KMS-11 (cell line): ENCODE data around the gene NUTF2.

Experiments used
- H2AFZ ChIP-seq: fragments of 200-600 bp; sonication (generic); 2 replicates; pipeline ENCODE4 v1.6.1; 2016; ENCODE audit warnings: antibody characterized with exemption, mixed run types, low read depth
- H3K27ac ChIP-seq: fragments of 200-600 bp; sonication (generic); 2 replicates; pipeline ENCODE4 v1.6.1; 2016; ENCODE audit warnings: mild to moderate bottlenecking, mixed run types
- H3K27me3 ChIP-seq: fragments of 200-600 bp; sonication (generic); 2 replicates; pipeline ENCODE4 v1.6.1; 2017; ENCODE audit warnings: mild to moderate bottlenecking, low read depth, mixed run types, moderate library complexity; ENCODE audit not compliant: insufficient read depth
- H3K36me3 ChIP-seq: fragments of 200-600 bp; sonication (generic); 2 replicates; pipeline ENCODE4 v1.6.1; 2017; ENCODE audit warnings: mild to moderate bottlenecking, mixed run types; ENCODE audit not compliant: insufficient read depth
- H3K4me1 ChIP-seq: fragments of 200-600 bp; sonication (generic); 2 replicates; pipeline ENCODE4 v1.6.1; 2016; ENCODE audit warnings: mild to moderate bottlenecking, low read depth, mixed run types; ENCODE audit not compliant: poor library complexity, severe bottlenecking
- H3K4me2 ChIP-seq: fragments of 200-600 bp; sonication (generic); 2 replicates; pipeline ENCODE4 v1.7.0; 2016; ENCODE audit warnings: mild to moderate bottlenecking, mixed run types
- H3K4me3 ChIP-seq: fragments of 200-600 bp; sonication (generic); IDR thresholded peaks from 2 replicates; pipeline ENCODE4 v1.6.1; 2017; ENCODE audit warnings: low read depth, low read length, mixed read lengths; ENCODE audit not compliant: insufficient read depth
- H3K79me2 ChIP-seq: fragments of 200-600 bp; sonication (generic); 2 replicates; pipeline ENCODE4 v1.6.1; 2016; ENCODE audit warnings: low read depth, mixed run types; ENCODE audit not compliant: insufficient read depth
- H3K9ac ChIP-seq: fragments of 200-600 bp; sonication (generic); 2 replicates; pipeline ENCODE4 v1.6.1; 2016; ENCODE audit warnings: mild to moderate bottlenecking, mixed run types
- H4K20me1 ChIP-seq: fragments of 200-600 bp; sonication (generic); 2 replicates; pipeline ENCODE4 v1.6.1; 2016; ENCODE audit warnings: mild to moderate bottlenecking, mixed run types; ENCODE audit not compliant: insufficient read depth
- TF ChIP-seq, protein P1 (sequence below): fragments of 200-600 bp; sonication (generic); conservative IDR thresholded peaks from 2 replicates; pipeline ENCODE4 v1.6.1; 2017; ENCODE audit warnings: low read depth, mild to moderate bottlenecking, antibody characterized with exemption, low read length, moderate library complexity, mixed read lengths

NUTF2 gene

DNA sequence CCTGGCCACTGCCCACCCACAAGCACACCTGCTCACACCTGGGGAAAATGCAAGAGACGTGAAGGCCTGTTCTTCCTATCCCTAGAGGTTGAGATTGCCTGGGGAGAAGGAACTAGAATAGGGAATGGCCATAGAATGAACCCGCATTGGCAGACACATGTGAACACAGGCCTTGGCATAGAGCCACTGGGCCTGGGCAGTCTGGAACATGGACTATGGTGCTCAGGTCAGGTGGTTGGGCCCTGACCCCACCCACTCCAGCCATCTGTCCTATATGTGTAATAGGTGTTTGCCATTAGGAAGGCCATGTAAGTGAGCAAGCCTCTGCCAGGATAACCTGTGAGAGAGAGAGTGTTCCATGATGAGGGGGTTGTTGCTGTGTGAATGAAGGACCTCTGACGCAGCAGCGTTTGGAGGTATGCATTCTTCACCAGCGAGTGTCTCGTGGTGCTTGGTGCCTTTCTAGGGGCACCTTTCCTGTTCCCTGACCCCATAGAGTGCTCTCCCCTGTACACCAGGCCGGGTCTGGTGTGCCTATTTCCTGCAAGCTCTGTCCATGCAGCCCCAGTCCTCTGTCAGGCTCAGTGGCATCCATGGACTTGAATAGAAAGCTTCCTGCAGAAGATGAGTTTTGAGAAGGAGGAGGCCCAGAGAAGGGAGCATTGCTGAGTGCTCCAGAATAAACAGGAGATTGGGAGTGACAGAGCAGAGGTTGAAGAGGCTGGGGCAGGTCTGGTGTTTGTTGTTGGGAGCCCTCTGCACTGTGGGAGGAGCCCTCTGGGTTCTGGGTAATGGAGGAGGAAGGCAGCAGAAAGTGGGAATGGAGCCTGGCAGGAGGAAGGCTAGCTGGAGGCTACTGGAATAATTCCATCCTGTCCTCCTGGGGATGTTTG lies 69.3 kb downstream of the NUTF2 start:
- H3K9ac ChIP-seq, result no peak overlapping the region
- no peak overlapping the region for H3K4me3 ChIP-seq
- H2AFZ ChIP-seq, result no peak overlapping the region
- TF ChIP-seq, protein P1, sequence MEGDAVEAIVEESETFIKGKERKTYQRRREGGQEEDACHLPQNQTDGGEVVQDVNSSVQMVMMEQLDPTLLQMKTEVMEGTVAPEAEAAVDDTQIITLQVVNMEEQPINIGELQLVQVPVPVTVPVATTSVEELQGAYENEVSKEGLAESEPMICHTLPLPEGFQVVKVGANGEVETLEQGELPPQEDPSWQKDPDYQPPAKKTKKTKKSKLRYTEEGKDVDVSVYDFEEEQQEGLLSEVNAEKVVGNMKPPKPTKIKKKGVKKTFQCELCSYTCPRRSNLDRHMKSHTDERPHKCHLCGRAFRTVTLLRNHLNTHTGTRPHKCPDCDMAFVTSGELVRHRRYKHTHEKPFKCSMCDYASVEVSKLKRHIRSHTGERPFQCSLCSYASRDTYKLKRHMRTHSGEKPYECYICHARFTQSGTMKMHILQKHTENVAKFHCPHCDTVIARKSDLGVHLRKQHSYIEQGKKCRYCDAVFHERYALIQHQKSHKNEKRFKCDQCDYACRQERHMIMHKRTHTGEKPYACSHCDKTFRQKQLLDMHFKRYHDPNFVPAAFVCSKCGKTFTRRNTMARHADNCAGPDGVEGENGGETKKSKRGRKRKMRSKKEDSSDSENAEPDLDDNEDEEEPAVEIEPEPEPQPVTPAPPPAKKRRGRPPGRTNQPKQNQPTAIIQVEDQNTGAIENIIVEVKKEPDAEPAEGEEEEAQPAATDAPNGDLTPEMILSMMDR, result no peak
- H3K79me2 ChIP-seq, result 0 out of 2 replicates have a peak, but pooled peaks cover 6% of the 10 kb centered on the region
- H3K27ac ChIP-seq, result no peak overlapping the region
- no peaks in the 10 kb centered on the region for H3K4me1 ChIP-seq
- no peaks in the 10 kb centered on the region for H3K27me3 ChIP-seq
- H3K36me3 ChIP-seq, result no peaks in the 10 kb centered on the region
- no peak overlapping the region for H3K4me2 ChIP-seq
- no peaks in the 10 kb centered on the region for H4K20me1 ChIP-seq

DNA sequence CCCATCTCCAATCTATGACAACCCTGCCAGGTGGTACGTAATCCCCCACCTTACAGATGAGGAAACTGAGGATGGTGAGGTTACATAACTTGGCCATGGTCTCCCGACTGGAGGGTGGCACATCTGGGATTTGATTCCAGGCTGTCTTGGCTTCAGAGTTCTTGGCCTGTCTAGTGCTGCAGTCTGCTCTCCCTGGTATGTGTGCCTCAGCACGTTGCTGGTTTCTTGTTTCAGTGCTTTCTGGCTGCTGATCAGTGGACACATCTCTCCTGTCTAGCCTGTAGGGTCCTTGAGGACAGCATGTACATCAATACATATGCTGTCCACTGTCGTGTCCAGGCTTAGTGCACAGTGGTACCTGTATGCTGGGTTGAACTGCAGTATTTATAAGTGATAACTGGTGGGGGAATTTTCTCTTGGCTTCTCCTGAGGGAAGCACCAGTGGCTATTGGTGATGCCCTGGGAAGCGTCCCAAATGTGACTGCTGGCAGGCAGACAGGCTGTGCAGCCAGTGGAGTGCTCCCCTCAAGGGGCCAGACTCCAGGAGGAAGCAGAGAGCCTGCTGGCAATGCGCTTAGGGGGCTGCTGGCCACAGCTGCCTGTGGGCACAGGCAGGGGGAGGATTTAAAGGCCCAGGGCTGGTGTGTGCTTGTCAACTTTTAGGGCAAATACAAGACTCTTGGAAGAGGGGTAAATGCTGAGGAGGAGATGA lies 70.6 kb downstream of the NUTF2 start:
- Histone ChIP-seq H4K20me1 (no peaks in the 10 kb centered on the region), H3K79me2 (0 out of 2 replicates have a peak, but pooled peaks cover 6% of the 10 kb centered on the region), H3K4me1 (no peaks in the 10 kb centered on the region), H3K36me3 (no peaks in the 10 kb centered on the region), H2AFZ (no peak overlapping the region), H3K4me3 (no peak overlapping the region), H3K27me3 (no peaks in the 10 kb centered on the region), H3K4me2 (no peak overlapping the region), H3K9ac (no peak overlapping the region), H3K27ac (no peak overlapping the region)
- TF ChIP-seq, protein P1, result no peak

GRCh38 chr16:67917852-67918236 lies 71.1 kb downstream of the NUTF2 start:
- Histone ChIP-seq H3K27me3 (no peaks in the 10 kb centered on the region), H2AFZ (no peak overlapping the region), H3K27ac (no peak overlapping the region), H3K36me3 (no peaks in the 10 kb centered on the region), H3K9ac (no peak overlapping the region), H3K79me2 (0 out of 2 replicates have a peak, but pooled peaks cover 6% of the 10 kb centered on the region), H3K4me3 (no peak overlapping the region), H3K4me2 (no peak overlapping the region), H3K4me1 (no peaks in the 10 kb centered on the region), H4K20me1 (no peaks in the 10 kb centered on the region)
- TF ChIP-seq, protein P1, result no peak

DNA sequence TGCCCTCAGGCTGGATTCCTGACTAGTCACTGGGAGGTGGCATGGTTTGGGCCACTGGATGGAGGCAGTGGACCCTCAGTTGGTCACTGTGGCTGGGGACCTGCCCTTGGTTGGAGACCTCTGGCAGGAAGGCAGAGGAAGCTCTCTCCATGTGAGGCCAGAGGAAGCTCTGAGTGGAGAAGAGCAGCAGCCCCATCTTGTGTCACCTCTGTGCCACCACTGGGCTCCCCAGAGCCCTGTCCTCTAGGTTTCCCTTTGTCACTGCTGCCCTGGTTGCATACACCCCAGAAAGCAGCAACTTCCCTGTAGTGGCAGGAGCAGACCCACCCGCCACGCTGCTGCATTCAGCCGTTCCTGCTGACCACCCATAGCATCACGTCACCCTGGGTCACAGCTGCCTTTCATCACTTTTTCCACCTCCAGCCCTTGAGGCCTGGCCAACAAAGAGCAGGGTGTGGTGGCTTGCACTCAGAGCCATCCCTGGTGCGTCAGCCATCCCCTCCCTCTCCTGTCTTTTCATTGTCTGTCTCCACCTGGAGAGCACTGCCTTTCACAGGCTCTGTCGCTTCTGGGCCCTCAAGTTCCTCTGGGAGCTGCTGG lies 73.0 kb downstream of the NUTF2 start:
- no peak overlapping the region for H3K4me3 ChIP-seq
- no peak overlapping the region for H3K9ac ChIP-seq
- no peak overlapping the region for H3K27ac ChIP-seq
- no peaks in the 10 kb centered on the region for H3K36me3 ChIP-seq
- 0 out of 2 replicates have a peak, but pooled peaks cover 2% of the 10 kb centered on the region for H3K79me2 ChIP-seq
- H4K20me1 ChIP-seq, result no peaks in the 10 kb centered on the region
- no peaks in the 10 kb centered on the region for H3K4me1 ChIP-seq
- TF ChIP-seq, protein P1, result no peak
- H2AFZ ChIP-seq, result no peak overlapping the region
- H3K4me2 ChIP-seq, result no peak overlapping the region
- no peaks in the 10 kb centered on the region for H3K27me3 ChIP-seq
